NCI-H2107 treated with DMSO at 0.1 percent for 48 hours (cell line): Measurements from ENCODE around the gene FRMD4A.
"Not testable (repeated sequence)": the region's sequence is repeated elsewhere in the genome, so short reads cannot be mapped to it uniquely, and the experiment has no call there.

Experiments used
- DNase-seq: peaks from one replicate; lab custom pipeline; 2025; ENCODE audit not compliant: unreplicated experiment; lab: John Stamatoyannopoulos, UW

FRMD4A gene

DNA sequence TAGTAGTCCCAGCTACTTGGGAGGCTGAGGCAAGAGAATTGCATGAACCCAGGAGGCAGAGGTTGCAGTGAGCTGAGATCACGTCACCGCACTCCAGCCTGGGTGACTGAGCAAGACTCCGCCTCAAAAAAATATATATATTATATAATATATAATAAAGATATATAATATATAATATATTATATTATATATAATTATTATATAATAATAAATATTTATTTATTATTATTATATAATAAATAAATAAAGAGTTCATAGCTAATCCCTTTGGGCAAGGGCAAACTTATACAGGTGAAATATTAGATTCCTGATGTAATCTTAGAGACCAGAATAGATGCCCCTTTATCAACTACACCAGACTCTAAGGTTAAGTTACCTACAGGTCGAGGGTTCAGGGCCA, 558.7 kb downstream of the FRMD4A start:
- no peak for DNase-seq

DNA sequence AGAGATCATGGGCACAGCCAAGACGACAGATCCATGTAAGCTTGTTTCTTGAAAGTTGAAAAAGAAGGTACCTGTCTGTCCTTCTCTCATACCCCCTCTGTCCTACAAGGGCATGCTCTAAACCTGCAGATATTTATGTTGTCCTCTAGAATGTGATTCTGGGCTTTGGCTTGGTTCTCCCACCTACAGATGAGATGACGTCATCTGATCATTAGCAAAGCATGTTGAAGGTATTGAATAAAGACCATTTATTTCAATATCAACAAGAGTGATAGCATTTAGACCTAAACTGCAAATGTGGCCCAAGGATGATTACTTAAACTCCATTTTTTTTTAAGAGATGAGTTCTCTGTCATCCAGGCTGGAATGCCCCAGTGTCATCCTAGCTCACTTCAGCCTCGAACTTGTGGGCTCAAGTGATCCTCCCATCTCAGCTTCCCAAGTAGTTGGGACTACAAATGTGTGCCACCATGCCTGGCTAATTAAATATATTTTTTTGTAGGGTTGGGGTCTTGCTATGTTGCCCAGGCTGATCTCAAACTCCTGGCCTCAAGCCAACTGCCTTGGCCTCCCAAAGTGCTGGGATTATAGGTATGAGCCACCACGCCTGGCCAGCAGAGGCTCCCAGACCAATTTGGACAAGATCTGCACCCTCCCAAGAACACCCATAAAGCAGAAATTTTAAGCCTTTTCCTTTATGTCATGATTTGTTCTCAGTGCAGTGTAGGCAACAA, 559.8 kb downstream of the FRMD4A start:
- DNase-seq = no peak

DNA sequence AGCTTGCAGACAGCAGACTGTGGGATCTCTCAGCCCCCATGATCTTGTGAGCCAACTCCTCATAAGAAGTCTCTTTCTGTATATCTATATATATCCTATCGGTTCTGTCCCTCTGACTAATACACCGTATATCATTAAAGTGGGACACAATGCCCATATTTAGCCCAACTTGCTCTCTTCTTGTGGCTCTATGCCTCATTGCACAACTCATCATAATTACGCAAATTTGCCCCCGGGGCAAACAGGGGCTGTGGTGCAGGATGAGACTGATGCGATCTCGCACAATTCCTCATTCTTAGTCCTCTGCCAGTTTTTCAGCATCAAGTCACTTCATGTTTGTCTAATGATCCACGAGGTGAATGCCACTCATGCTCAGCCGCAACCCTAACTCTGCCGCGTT, 560.8 kb downstream of the FRMD4A start:
- DNase-seq = no peak

DNA sequence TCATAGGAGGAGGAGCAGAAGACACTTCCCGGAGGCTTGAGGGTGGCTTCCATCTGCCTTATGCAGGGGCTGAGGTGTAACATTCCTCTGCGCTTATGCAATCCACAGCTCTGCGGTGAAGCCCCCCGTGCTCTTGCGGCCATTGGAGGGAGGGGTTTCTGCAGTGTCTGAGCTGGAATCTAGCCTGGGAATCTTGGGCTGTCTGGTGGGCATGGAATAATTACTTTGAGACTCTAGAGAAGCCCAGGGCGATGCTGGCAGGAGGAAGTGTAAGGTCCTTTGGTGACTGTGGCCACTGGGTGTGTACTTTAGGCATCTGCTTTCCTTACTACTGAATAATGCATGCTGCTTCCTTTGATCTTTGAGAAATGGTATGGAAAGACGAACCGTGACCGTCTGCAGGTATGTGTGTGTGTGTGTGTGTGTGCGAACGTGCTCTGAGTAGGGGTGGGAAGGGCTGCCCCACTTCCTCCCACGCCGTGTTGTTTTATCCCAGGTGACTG, 563.0 kb downstream of the FRMD4A start:
- no peak for DNase-seq

DNA sequence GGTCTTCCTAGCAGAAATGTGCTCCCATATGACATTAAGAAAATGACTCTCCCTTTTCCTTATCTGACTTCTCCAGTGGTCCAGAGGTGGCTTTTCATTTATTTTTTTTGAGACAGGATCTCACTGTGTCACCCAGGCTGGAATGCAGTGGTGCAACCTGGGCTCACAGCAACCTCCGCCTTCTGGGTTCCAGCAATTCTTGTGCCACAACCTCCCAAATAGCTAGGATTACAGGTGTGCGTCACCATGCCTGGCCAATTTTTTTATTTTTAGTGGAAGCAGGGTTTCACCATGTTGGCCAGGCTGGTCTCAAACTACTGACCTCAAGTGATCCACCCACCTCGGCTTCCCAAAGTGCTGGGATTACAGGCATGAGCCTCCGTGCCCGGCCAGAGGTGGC, 563.6 kb downstream of the FRMD4A start:
- not testable (repeated sequence) for DNase-seq

DNA sequence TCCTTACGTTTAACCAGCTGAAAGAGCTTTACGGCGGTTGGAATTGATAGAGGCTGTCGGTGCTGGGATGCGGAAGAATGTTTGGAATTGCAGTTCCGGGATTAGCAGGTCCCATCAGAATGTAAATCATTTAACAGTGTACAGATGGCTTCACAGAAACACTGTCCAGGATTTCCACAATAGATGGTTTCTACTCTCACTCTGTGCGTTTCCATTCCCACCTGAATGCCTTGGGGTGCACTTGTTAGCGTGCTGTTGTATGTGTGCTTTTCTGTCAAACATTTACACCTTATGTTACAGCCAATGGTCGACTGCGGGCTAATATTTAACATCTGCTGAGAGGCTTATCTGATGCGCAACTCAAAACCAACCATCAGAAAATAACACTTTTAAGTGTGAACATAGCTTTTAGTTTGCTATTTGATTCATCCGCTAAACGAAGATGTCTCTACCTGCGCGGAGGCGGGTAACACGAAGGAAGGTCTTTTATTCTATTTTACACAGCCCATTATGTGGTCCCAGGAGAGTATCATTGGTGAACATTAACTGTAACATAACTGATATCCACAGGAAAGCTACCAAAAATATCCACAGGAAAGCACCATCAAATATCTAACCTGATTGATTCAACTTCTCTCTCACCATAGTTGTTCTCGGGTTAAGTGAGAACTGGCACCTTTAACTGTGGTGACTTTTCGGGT, 564.9 kb downstream of the FRMD4A start:
- no peak for DNase-seq

DNA sequence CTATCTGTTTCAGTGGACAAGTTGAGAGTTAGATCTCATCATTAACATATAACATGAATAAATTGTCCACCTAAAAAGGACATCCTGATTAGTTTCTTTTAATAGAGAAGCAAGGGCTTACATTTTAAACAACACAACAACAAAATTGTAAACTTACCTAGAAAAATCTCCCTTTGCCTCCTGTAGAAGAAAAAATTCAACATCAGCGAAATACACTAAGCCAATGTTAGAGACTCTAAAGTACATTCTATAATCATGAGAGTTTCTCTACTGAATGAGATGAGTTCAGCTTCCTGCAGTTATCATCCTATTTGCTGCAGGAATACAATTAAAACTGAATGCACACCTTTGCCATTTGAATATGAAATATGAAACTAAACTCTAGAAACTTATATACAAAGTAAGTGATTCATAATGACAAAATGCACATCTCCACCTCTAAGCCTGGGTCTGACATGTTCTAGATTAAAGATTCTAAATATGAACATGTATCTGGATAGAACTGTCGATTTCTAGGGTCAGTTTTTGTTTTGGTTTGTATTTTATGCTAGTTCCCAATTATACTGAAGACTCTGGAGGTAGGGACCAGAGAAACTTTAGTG, 569.1 kb downstream of the FRMD4A start:
- no peak for DNase-seq

DNA sequence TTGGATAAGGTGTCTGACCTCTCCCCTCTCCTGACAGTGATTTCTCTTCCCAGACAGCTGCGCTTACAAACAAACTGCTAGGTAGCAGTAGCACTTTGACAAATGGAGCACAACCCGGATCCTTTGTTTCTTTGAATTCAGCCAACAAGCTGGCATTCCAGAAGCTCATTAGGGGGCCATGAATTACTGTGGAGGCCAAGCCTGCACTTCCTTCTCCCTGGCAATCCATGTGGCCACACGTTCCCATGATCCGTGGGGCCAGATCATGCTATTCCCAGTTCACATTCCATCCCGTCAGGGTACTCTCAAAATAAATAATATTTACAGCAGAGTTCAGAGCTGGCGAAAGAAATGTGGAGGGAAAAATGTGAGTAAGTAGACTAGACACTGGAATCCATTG, 571.6 kb downstream of the FRMD4A start:
- DNase-seq = no peak

DNA sequence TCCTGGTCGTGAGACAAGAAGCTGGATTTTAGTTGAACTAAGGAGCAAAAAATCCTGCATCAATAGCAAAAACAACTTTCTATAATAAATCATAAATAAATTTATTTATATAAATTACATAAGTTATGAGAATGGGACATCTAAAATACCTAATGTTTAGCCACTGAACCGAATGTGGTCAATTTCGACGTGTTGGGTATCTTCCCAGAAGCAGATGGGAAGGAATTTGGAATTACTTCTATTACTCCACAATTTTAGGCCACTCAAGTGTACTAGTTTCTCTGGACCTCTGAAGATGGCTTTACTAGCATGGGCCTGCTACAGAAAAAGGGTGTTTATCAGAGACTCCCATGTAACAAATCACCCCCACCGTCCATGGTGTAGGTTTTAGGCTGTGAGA, 572.0 kb downstream of the FRMD4A start:
- DNase-seq = no peak

DNA sequence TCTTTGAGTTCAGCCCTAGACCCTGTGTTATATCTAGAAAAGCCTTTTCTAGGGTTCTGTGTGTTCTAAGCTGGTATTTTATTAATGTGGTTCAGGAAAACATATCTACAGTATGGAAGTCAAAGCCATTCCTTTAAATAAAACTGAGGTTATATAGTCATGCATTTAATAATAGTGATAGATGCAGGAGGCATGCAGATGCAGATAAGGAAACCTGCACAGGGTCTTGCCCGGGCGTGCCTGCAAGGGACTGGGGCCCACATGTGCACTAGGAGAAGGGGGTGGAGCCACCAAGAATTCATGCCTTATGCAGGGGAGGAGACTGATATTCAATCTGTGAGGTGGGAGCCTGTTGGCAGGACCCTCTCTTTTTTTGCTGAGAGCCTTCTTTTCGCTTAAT, 572.4 kb downstream of the FRMD4A start:
- DNase-seq = no peak

DNA sequence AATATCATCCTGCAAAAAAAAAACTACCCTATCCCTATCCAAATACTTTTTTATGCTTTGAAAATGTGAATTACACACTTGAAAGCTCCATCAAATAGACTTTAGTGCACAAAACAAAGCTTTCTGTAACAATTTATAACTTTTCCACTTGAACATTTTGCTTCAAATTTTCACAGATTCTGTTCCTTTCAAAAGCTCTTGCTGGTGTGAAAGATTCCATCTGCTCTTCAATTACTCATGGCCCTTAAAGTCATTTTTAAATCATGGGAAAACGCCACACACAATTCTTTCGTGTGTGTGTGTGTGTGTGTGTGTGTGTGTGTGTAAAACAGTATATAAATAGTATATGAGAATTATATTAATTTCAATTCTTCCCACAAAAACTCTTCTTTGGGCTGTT, 576.4 kb downstream of the FRMD4A start:
- DNase-seq = no peak

DNA sequence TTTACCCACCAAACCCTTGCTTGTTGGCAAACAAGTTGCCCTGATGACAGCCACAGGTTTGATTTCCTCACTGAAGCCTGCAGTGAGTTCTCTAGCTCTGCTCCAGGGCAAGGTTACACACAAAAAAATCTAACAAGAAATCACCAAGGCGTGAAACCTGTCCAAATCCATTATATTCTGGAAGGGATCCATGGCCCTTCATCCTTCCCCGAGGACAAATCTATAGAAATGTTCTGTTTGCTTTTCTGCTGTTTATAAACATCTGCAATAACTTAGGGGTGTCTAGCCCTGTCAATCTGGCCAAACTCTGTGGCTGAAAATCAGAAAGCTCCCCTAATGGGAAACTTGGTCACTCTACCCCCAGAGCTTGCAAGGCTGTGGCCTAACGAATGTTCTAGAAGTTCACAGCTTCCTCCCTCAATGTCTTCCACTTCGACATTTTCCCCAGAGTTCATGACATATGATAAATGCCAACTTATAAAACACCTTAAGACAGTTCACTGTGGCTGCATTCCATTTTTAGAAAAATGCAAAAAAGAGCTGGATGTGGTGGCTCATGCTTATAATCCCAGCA, 579.4 kb downstream of the FRMD4A start:
- no peak for DNase-seq

DNA sequence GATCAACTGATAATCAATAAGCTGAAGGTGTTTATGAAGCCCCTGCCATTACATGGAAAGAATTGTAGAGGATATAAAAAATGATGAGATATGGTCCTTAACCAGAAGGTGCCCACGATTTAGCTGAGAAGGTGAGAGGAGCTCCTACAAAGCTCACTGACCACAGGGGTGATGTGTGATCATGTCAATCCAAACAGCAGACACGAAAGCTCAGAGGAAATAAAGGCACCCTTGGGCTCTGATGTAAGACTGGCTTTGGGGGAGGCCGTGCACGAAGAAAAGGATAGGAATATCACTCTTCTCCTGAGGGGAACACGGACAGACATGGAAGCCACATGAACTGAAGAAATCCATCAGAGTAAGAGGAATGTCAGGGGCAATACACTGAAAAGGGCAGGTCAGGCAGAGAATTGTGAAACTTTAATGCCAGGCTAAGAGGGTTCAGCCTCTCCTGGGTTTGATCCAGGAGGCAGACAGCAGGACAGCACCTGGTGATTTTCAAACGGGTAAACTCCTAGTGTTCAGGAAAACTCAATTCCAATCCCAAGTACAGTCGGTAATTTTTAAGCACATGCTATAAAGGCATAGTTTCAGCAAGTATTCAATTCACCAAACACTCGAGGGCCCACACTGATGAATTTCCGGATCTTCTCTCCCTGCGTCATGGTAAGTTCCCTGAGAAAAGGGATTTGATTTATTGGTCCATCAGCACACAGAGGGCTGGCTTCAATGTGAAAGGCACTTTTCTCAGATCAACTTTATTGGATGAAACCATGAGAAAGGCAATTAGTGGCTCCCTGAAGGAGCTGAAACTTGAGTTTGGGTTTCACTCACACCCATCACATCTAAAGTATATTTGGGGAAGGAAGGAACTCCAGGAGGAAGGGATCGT, 580.2 kb downstream of the FRMD4A start:
- no peak for DNase-seq

DNA sequence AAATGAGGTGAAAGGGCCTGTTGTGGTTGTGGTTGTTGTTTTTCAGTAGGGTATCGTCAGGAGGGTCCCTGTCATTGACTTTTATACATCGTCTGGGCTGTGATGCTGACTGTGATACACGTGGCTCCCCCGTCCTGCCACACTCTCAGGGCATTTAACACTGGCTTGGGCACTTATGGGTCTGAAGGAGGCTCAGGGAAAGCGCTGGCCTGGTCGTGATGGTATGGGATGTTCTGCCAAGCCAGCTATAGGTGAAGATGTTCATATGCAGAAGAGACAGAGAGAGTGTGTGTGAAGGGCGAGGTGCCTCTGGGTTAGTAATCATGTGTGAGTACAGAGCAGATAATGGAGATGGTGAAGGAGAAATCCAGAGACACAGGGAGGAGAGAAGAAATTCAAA, 585.5 kb downstream of the FRMD4A start:
- no peak for DNase-seq

DNA sequence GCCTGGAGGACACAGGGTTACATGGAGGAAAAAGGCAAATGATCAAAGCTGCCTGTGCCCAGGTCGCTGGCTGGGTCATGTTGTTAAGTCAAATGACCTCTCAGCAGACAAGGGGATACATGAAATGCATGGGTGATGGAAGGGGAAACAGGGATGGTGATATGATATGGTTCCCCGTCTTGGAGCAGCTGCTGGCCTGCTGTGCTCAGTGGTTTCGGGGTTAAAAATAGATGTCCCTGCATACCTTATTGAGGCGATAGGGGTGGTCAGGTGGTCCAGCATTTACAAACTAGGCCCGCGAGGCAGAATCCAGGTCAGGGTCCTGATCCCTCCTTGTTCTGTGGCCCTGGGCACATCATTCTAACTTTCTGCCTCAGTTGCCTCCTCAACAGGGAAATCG, 586.8 kb downstream of the FRMD4A start:
- DNase-seq = no peak

DNA sequence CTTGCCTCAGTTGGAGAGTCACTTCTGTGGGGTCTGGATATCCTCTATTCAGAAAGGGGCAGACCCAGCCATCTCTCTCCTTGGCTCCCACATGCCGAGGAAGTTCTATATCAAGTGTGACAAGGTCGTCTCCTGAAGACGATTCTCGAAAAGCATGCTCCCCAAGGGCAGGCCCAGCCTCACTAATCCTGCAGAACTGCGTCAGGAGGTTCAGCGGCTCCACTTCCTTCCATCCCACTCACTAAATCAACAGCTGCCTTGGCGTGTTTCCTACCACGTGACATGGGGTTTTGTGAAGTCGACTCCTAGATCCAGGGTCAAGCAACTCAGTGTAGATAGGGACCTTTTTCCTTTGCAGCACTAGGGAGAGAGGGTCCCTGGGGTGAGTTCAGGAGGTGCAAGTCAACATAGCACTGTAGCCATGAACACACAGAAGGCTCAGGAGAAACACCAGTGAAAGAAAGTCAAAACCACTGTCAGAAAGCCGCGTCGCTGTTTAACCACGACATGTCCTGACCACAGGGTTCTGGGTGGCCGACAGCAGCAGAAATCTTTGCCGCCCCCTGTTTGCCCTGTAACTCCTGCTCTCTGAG, 587.5 kb downstream of the FRMD4A start:
- DNase-seq = no peak

DNA sequence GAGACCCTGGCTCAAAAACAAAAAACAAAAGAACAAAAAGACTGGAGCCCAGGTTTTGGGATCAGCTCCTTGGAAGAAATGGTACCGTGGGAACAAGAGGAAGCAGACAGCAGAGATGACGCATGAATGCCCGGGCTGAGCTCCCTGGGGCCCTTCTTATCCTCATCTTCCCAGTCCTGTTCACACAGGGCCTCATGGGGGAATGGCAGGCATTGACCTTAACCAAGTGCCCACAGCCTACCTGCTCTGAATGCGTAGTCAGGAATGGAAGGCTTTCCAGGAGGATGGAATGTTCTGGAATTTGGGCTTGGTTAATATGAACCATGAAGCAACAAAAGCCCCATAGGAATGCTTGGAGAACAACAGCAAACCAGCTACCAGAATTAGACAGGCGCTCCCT, 589.3 kb downstream of the FRMD4A start:
- DNase-seq = no peak

DNA sequence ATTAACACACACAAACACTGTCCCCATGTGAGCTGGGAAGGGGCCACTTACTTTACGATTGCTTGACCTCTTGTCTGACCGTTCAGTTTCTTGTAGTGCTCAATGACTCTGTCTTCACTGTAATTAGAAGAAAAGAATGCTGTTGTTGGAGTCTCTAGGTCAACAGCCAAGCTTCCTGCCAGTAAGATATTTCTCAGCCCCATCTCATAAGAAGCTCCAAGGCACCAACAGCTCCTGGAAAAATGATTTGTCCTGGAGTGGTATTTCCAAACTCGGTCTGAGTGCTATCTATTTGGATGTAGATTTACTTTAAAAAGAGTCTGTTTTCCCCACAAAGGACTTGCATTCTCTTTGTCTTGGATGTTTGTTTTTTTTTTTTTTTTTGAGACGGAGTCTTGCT, 590.3 kb downstream of the FRMD4A start:
- DNase-seq = no peak

DNA sequence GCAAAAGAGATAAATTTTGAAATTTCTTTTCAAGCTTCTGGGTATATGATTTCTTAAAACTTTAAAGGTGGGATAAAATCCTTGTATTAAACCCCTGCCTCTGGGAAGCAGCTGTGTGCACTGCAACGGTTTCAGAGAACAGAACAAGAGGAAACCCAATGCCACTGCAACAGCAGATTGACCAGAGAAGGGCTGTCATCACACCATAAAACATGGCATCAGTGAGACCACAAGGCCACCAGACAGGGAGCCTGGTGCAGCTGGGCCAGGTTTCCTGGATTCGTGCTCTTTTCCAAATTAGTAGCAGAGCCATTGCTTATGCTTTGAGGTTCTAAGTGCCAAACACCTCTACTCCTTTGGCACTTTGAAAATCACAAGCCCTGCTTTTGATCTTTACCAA, 591.5 kb downstream of the FRMD4A start:
- DNase-seq = no peak

DNA sequence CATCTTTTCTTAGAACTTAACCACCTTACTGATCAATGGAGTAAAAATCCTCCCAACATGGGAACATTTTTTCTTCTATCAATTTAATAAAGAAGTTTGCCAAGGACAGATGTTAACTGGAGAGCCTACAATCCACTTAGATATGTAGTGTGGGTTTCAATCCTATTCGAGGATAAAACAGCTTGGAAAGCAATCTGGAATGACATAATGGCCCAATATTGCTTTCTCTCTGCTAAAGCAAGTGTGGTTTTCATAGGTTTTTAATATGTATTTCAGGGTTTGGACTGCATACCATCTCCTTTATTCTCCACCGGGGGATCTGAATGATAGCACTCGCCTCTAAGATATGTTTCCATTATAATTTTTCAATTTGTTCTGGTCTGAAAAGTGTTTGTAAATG, 594.2 kb downstream of the FRMD4A start:
- DNase-seq = no peak

DNA sequence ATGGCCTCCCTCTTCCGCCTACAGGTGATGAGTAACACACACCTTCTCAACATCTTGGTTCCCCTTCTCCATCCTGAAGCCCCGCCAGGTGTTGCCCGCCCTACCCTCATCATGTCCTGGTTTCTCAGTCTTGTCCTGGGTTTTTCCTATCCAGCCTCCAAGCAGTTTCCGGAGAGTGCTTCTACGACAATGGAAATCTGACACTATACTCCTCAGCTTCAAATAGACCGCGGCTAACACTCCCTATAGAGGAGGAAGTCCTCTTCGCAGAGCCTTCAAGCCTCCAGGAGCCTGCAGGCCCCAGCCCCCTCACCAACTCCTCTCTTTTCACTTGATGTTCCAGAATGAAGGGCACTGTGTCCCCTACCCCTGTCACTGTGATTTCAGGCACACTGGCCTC, 596.6 kb downstream of the FRMD4A start:
- DNase-seq = peak; percentile 16
